GM08714 (cell line): ENCODE data around the gene TRMT2A.
A peak's percentile ranks its signal among the peaks of the same experiment; 100 is the strongest.

Source experiments
- H3K4me3 ChIP-seq: fragments of 200-500 bp; sonication (Bioruptor generic); 2 replicates; pipeline ENCODE4 v1.5.1; 2014; ENCODE audit warnings: mild to moderate bottlenecking, low read length, inconsistent platforms
- ZNF274 ChIP-seq: IDR thresholded peaks from 2 replicates; pipeline ENCODE4 v1.6.1; 2012; ENCODE audit warnings: mild to moderate bottlenecking, low read depth, low read length

TRMT2A gene

GRCh38 chr22:20132686-20133246, 15.7 kb upstream of the TRMT2A start:
- H3K4me3 ChIP-seq, result peak overlapping the region; percentile 67; the same call in 1 of the 2 replicates
- no peak for TF ChIP-seq ZNF274

GRCh38 chr22:20131859-20132685, 15.0 kb upstream of the TRMT2A start:
- peak overlapping the region; percentile 67 for H3K4me3 ChIP-seq
- no peak for TF ChIP-seq ZNF274

DNA sequence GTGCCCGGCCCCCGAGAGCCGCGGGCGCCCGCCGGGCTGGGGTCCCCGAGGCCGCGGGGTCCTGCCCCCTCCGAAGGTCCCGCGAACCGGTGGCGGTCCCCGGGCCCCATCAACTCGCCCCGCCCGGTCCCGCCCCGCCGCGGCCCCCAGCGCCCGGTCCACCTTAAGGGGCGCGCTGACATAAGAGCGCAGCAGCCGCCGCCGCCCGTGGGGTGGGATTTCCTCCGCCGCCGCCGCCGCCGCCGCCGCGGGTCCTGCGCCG, 14.5 kb upstream of the TRMT2A start, which contains the start of gene ZDHHC8:
Gene ZDHHC8 (plus strand): TSS at position 208 of the 262 bp plus-strand sequence. CDS start 144 bp downstream, outside the sequence.
- TF ChIP-seq ZNF274, result no peak
- peak within 1 kb of the TSS; percentile 67 for H3K4me3 ChIP-seq

DNA sequence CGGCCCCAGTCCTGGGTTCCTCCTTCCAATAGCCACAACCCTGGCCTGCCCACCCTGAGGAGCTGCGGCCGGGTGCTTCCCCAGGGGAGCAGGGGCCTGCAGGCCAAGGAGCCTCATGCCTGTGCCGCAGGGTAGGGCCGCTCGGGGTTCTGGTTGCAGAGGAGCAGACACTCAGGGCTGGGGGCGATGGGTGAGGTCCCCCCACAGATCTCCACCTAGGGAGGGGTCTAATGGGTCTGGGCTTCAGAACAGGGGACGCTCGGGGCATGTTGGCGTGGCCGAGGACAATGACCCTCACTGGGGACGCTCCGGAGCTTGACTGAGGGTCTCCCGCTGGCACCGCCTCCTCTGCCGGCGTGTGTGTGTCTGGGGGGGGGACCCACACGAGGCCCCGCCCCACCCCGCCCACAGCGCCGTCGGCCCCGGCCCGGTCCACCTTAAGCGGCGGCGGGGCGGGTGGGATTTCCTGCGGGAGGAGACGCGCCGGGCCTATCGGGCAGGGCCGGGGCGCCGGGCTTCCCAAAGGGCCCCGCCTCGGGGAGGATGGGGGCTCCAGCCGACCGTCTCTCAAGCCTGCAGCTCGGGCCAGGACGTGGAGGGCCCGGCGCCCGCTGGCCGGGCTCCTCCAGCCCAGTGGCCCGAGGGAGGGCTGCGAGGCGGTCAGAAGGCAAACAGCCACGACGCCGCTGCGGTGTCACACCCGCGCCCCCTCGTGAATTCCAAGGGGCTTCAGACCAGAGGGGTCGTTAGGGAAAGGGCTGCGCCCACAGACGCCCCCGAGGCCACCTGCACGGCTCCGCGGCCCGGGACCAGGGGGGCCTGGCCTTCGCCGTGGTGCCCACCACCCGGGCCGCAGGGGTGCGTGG, 13.9 kb upstream of the TRMT2A start:
- peak overlapping the region; percentile 62; the same call in 1 of the 2 replicates for H3K4me3 ChIP-seq
- no peak for TF ChIP-seq ZNF274

DNA sequence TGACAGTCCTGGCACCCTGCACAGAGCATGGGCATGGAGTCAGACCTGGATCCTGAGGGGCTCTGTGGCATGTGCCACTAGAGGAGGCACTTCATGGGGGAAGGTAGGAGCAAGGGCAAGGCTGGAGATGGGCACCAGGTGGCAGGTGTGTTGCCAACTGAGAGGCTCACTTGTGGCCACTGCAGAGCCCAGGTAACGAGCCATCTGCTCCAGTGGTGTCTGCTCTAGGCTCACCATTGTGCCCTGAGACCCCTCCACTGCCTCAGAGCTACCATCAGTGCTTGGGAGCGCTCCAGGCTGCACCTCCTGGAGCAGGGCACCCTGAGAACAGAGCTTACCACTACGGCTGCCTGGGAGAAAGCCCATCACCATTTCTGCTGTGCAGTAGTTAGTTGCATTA, 13.3 kb upstream of the TRMT2A start:
- no peak overlapping the region for H3K4me3 ChIP-seq
- TF ChIP-seq ZNF274, result no peak

DNA sequence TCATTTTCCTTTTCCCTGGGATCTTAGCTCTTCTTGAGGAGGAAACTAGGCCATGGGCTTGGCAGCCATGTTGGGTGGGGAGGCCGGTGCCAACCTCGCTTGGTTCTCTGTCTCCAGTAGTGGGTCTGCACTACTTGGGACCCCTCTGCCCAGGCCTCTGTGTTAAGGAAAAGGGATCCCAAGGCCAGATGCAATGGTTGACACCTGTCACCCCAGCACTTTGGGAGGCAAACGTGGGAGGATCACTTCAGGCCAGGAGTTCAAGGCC, 12.7 kb upstream of the TRMT2A start:
- no peak for TF ChIP-seq ZNF274
- H3K4me3 ChIP-seq, result no peak overlapping the region

- no peak for TF ChIP-seq ZNF274
- no peak overlapping the region for H3K4me3 ChIP-seq
These were observed 12.1 kb upstream of the TRMT2A start for GRCh38 chr22:20128902-20129746.

DNA sequence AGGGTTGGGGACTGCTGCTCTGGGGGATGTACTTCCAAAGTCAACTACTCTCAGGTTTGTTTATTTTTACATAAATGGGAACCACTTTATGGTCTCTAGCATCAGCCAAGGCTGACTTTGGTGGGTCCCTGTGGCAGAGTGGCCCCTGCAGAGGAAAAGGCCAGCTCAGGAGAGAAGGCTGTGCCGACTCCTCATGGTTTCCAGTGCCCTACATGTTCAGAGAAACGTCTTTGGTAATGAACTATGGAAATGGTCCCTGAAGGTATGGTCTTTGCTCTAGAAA, 11.5 kb upstream of the TRMT2A start:
- no peak for TF ChIP-seq ZNF274
- no peak overlapping the region for H3K4me3 ChIP-seq

- TF ChIP-seq ZNF274, result no peak
- no peak overlapping the region for H3K4me3 ChIP-seq
These were observed 11.0 kb upstream of the TRMT2A start for GRCh38 chr22:20127869-20128618.

DNA sequence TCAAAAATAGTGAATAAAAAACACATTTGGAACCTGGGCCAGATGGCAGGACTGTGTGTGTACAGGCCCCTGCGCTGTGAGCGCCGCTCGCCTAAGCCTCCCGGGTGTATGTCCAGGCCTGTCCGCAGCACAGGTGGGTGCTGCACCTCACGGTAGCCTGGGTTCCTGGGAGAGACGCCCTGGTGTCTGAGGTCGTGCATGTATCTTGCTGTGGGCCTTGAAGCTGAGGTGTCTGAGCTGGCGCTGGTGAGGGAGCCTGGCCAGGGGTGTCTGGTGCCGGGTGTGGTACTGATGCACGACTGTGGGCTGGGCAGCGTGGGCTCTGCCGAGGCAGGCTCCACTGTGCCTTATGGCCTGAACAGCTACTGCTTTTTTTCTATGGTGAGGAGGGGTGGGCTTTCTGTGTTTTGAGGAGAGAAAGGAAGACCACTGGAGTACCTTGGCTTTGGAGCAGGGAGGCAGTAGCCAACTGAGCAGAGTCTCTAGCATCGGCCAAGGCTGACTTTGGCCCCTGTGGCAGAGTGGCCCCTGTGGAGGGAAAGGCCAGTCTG, 10.4 kb upstream of the TRMT2A start:
- TF ChIP-seq ZNF274, result no peak
- no peak overlapping the region for H3K4me3 ChIP-seq

GRCh38 chr22:20126284-20127029, 9.4 kb upstream of the TRMT2A start:
- TF ChIP-seq ZNF274, result no peak
- H3K4me3 ChIP-seq, result no peak overlapping the region

GRCh38 chr22:20125201-20126174, 8.5 kb upstream of the TRMT2A start:
- no peak for TF ChIP-seq ZNF274
- no peak overlapping the region for H3K4me3 ChIP-seq
